ENCODE measurements around the gene SLC9A3.

Gene SLC9A3

GRCh38 chr5:568809-569208, 44.6 kb upstream of the SLC9A3 start:
- Histone ChIP-seq H3K36me3 (ENCODE audit: insufficient read depth, low read length) (no peaks in the 10 kb centered on the region), H3K4me2 (ENCODE audit: insufficient read depth, low read length) (no peak overlapping the region), H3K79me2 (ENCODE audit: insufficient read depth, low read length) (no peaks in the 10 kb centered on the region), H3K9ac (ENCODE audit: low read depth, low read length) (no peak overlapping the region), H4K20me1 (ENCODE audit: insufficient read depth, low read length) (0 out of 2 replicates have a peak, but pooled peaks cover 4% of the 10 kb centered on the region), H3K27ac (ENCODE audit: low read length) (no peak overlapping the region), H2AFZ (ENCODE audit: low read depth, low read length) (no peak overlapping the region), H3K27me3 (ENCODE audit: insufficient read depth, low read length, poor library complexity) (no peaks in the 10 kb centered on the region), H3K4me3 (ENCODE audit: low read depth in 1 of 2, low read length in 2 of 2) (no peak overlapping the region), H3K9me3 (ENCODE audit: insufficient read depth, low read length, severe bottlenecking) (no peaks in the 10 kb centered on the region), H3K4me1 (ENCODE audit: insufficient read depth, low read length) (no peaks in the 10 kb centered on the region)
- DNase-seq (no peak), ATAC-seq (ENCODE audit: insufficient read depth, low read depth) (no peak)
- TF ChIP-seq, protein P1, sequence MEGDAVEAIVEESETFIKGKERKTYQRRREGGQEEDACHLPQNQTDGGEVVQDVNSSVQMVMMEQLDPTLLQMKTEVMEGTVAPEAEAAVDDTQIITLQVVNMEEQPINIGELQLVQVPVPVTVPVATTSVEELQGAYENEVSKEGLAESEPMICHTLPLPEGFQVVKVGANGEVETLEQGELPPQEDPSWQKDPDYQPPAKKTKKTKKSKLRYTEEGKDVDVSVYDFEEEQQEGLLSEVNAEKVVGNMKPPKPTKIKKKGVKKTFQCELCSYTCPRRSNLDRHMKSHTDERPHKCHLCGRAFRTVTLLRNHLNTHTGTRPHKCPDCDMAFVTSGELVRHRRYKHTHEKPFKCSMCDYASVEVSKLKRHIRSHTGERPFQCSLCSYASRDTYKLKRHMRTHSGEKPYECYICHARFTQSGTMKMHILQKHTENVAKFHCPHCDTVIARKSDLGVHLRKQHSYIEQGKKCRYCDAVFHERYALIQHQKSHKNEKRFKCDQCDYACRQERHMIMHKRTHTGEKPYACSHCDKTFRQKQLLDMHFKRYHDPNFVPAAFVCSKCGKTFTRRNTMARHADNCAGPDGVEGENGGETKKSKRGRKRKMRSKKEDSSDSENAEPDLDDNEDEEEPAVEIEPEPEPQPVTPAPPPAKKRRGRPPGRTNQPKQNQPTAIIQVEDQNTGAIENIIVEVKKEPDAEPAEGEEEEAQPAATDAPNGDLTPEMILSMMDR (IDR thresholded peaks at IDR 0.05; ENCODE audit: borderline replicate concordance, extremely low read depth, low read length, poor library complexity, severe bottlenecking): no peak
- no peak for TF ChIP-seq EZH2 (IDR thresholded peaks at IDR 0.05; ENCODE audit: borderline replicate concordance, low read depth, low read length, severe bottlenecking)

- no peak overlapping the region for H3K9ac ChIP-seq (ENCODE audit: low read depth, low read length)
- DNase-seq (no peak), ATAC-seq (ENCODE audit: insufficient read depth, low read depth) (no peak)
- 0 out of 2 replicates have a peak, but pooled peaks cover 4% of the 10 kb centered on the region for H4K20me1 ChIP-seq (ENCODE audit: insufficient read depth, low read length)
- H3K79me2 ChIP-seq (ENCODE audit: insufficient read depth, low read length): no peaks in the 10 kb centered on the region
- no peaks in the 10 kb centered on the region for H3K4me1 ChIP-seq (ENCODE audit: insufficient read depth, low read length)
- no peaks in the 10 kb centered on the region for H3K9me3 ChIP-seq (ENCODE audit: insufficient read depth, low read length, severe bottlenecking)
- no peaks in the 10 kb centered on the region for H3K27me3 ChIP-seq (ENCODE audit: insufficient read depth, low read length, poor library complexity)
- H3K36me3 ChIP-seq (ENCODE audit: insufficient read depth, low read length): no peaks in the 10 kb centered on the region
- TF ChIP-seq, protein P1 (IDR thresholded peaks at IDR 0.05; ENCODE audit: borderline replicate concordance, extremely low read depth, low read length, poor library complexity, severe bottlenecking): no peak
- no peak for TF ChIP-seq EZH2 (IDR thresholded peaks at IDR 0.05; ENCODE audit: borderline replicate concordance, low read depth, low read length, severe bottlenecking)
- H2AFZ ChIP-seq (ENCODE audit: low read depth, low read length): no peak overlapping the region
- no peak overlapping the region for H3K4me3 ChIP-seq (ENCODE audit: low read depth in 1 of 2, low read length in 2 of 2)
- no peak overlapping the region for H3K4me2 ChIP-seq (ENCODE audit: insufficient read depth, low read length)
- no peak overlapping the region for H3K27ac ChIP-seq (ENCODE audit: low read length)
These were observed 44.0 kb upstream of the SLC9A3 start for GRCh38 chr5:568061-568781.

DNA sequence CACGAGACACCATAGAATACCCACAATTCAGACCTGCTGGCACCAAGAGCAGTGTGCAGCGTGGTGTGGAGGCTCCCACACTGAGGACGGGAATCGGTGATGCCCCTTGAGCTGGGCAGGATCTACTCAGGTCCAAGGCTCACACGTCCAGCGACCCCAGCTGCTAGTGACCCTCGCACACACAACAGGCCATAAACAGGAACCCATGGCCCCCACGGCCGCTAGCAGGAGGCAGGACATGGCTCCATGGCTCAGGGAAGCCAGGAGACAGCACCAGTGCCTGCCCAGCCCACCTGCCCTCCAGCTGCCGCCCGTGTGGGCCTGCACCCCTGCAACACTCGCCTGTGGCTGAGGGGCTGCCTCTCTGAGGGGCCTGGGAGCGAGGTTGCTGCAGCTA, 43.4 kb upstream of the SLC9A3 start:
- TF ChIP-seq, protein P1 (IDR thresholded peaks at IDR 0.05; ENCODE audit: borderline replicate concordance, extremely low read depth, low read length, poor library complexity, severe bottlenecking): no peak
- TF ChIP-seq EZH2 (IDR thresholded peaks at IDR 0.05; ENCODE audit: borderline replicate concordance, low read depth, low read length, severe bottlenecking): no peak
- no peaks in the 10 kb centered on the region for H3K4me1 ChIP-seq (ENCODE audit: insufficient read depth, low read length)

More for the DNA sequence above, 43.4 kb upstream of the SLC9A3 start:
- DNase-seq (no peak), ATAC-seq (ENCODE audit: insufficient read depth, low read depth) (no peak)
- no peaks in the 10 kb centered on the region for H3K79me2 ChIP-seq (ENCODE audit: insufficient read depth, low read length)
- no peaks in the 10 kb centered on the region for H3K9me3 ChIP-seq (ENCODE audit: insufficient read depth, low read length, severe bottlenecking)
- no peaks in the 10 kb centered on the region for H3K27me3 ChIP-seq (ENCODE audit: insufficient read depth, low read length, poor library complexity)
- H3K36me3 ChIP-seq (ENCODE audit: insufficient read depth, low read length): no peaks in the 10 kb centered on the region
- H3K4me3 ChIP-seq (ENCODE audit: low read depth in 1 of 2, low read length in 2 of 2): no peak overlapping the region
- H4K20me1 ChIP-seq (ENCODE audit: insufficient read depth, low read length): 0 out of 2 replicates have a peak, but pooled peaks cover 4% of the 10 kb centered on the region
- no peak overlapping the region for H2AFZ ChIP-seq (ENCODE audit: low read depth, low read length)
- H3K27ac ChIP-seq (ENCODE audit: low read length): no peak overlapping the region
- no peak overlapping the region for H3K9ac ChIP-seq (ENCODE audit: low read depth, low read length)
- no peak overlapping the region for H3K4me2 ChIP-seq (ENCODE audit: insufficient read depth, low read length)

Data from DND-41 (cell line).